ENCODE results near the gene PTPRF. TPM values are rescaled to one million over a fixed set of nuclear protein-coding genes. Genes with fewer than 3 reads are reported as not detected.

The PTPRF gene
- total RNA-seq, 1 experiment from 2014 or later: 110 TPM

DNA sequence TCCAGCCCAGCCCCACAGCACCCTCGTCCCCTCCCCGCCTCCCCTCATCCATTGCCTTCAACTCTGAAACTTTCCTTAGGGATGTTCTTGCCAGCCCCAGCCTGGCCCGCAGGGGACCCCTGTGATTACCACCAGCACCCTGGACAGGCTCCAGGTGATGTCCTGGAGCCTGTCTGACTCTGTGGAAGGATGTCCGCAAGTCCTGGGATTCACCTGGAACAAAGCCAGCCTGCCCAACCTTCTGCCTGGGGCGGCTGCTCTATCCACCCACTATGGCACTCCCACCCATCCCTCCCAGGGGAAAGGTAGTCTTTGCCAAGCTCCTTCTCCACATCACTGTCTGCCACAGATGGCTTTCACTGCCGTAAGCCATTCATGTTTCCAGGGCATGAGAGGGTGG, 24.4 kb upstream of the PTPRF start:
- Histone ChIP-seq H3K27me3 (replicated peaks; ENCODE audit: insufficient read depth, low read depth, low read length, poor library complexity) (no peaks in the 10 kb centered on the region), H3K4me1 (ENCODE audit: insufficient read depth, low read length, poor library complexity, severe bottlenecking) (no peaks in the 10 kb centered on the region), H3K9me3 (ENCODE audit: low read depth, low read length, poor library complexity, severe bottlenecking) (no peaks in the 10 kb centered on the region), H3K36me3 (ENCODE audit: insufficient read depth, low read length, poor library complexity, severe bottlenecking) (no peaks in the 10 kb centered on the region), H3K27ac (ENCODE audit: low read depth, low read length, poor library complexity, severe bottlenecking) (no peak overlapping the region), H3K4me3 (ENCODE audit: low read depth, low read length, poor library complexity, severe bottlenecking) (no peak overlapping the region)
- CTCF ChIA-PET: no interaction called here
- POLR2A ChIA-PET (ENCODE audit: low non-redundant PET): no interaction called here
- TF ChIP-seq EZH2 (IDR thresholded peaks at IDR 0.05; ENCODE audit: borderline replicate concordance, low read depth, low read length, poor library complexity, severe bottlenecking): no peak
- TF ChIP-seq, protein P1, sequence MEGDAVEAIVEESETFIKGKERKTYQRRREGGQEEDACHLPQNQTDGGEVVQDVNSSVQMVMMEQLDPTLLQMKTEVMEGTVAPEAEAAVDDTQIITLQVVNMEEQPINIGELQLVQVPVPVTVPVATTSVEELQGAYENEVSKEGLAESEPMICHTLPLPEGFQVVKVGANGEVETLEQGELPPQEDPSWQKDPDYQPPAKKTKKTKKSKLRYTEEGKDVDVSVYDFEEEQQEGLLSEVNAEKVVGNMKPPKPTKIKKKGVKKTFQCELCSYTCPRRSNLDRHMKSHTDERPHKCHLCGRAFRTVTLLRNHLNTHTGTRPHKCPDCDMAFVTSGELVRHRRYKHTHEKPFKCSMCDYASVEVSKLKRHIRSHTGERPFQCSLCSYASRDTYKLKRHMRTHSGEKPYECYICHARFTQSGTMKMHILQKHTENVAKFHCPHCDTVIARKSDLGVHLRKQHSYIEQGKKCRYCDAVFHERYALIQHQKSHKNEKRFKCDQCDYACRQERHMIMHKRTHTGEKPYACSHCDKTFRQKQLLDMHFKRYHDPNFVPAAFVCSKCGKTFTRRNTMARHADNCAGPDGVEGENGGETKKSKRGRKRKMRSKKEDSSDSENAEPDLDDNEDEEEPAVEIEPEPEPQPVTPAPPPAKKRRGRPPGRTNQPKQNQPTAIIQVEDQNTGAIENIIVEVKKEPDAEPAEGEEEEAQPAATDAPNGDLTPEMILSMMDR (conservative IDR thresholded peaks at IDR 0.05; ENCODE audit: low read depth, low read length): no peak
- intact Hi-C loops (cut with micrococcal nuclease; ENCODE audit: unreplicated experiment): no loop called here
- no peak for DNase-seq (ENCODE audit: low spot score)
- BruUV-seq (replicated peaks): no TSS peak

DNA sequence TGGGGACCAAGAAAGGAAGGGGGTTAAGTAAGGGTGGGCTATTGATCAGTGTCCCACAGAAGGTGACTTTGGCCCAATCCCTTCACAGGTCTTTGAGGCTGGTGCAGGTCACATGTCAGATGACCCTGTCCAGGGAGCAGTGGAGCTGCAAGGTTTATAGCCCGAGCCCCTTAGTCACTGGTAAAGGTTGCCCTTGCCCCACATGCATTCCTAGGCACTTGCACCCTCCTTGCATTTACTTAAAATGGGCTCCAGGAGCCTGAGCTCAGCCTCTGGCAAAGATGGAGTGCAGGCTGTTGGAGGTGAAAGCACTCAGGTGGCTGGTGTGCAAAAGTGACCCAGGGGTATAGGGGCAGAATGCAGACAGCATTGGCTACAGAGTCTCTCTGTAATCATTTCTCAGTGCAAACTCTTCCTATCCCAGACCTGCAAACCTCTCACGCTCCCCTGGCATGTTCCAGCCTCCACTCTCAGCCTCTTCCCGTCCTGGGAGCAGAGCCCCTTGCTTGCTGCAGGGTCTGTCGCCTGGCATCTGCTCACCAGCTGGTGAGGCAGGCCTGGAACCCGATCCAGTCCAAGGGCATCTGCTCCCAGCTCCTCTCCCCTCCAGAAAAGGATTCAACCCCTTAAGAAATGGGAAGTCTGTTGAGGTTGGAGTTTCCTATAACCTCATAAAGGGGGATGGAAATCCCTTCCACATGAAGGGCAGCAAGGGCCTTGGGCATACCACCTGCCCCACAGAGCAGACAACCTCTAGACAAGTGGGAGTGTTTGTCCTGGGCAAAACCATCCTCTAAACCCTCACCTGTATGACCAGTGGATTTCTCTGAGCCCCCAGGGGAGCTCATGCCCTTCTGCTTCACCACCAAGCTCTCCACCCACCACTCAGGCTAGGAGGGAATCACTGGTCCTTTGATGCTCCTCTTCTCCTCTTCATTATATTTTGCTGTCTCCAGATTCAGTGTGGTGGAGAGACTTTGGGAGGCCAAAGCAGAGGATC, 23.1 kb upstream of the PTPRF start:
- no peak for DNase-seq (ENCODE audit: low spot score)
- no peak for TF ChIP-seq EZH2 (IDR thresholded peaks at IDR 0.05; ENCODE audit: borderline replicate concordance, low read depth, low read length, poor library complexity, severe bottlenecking)
- TF ChIP-seq, protein P1 (conservative IDR thresholded peaks at IDR 0.05; ENCODE audit: low read depth, low read length): no peak
- H3K9me3 ChIP-seq (ENCODE audit: low read depth, low read length, poor library complexity, severe bottlenecking): no peaks in the 10 kb centered on the region
- H3K27me3 ChIP-seq (replicated peaks; ENCODE audit: insufficient read depth, low read depth, low read length, poor library complexity): no peaks in the 10 kb centered on the region
- H3K36me3 ChIP-seq (ENCODE audit: insufficient read depth, low read length, poor library complexity, severe bottlenecking): no peaks in the 10 kb centered on the region
- POLR2A ChIA-PET (ENCODE audit: low non-redundant PET): no interaction called here
- CTCF ChIA-PET: no interaction called here
- no peak overlapping the region for H3K4me3 ChIP-seq (ENCODE audit: low read depth, low read length, poor library complexity, severe bottlenecking)
- no TSS peak for BruUV-seq (replicated peaks)
- no peaks in the 10 kb centered on the region for H3K4me1 ChIP-seq (ENCODE audit: insufficient read depth, low read length, poor library complexity, severe bottlenecking)
- intact Hi-C loops (cut with micrococcal nuclease; ENCODE audit: unreplicated experiment): no loop called here
- H3K27ac ChIP-seq (ENCODE audit: low read depth, low read length, poor library complexity, severe bottlenecking): no peak overlapping the region

- no peaks in the 10 kb centered on the region for H3K4me1 ChIP-seq (ENCODE audit: insufficient read depth, low read length, poor library complexity, severe bottlenecking)
- H3K9me3 ChIP-seq (ENCODE audit: low read depth, low read length, poor library complexity, severe bottlenecking): no peaks in the 10 kb centered on the region
- intact Hi-C loops (cut with micrococcal nuclease; ENCODE audit: unreplicated experiment): no loop called here
- H3K4me3 ChIP-seq (ENCODE audit: low read depth, low read length, poor library complexity, severe bottlenecking): no peak overlapping the region
- no TSS peak for BruUV-seq (replicated peaks)
- TF ChIP-seq EZH2 (IDR thresholded peaks at IDR 0.05; ENCODE audit: borderline replicate concordance, low read depth, low read length, poor library complexity, severe bottlenecking): no peak
- TF ChIP-seq, protein P1 (conservative IDR thresholded peaks at IDR 0.05; ENCODE audit: low read depth, low read length): no peak
- H3K27me3 ChIP-seq (replicated peaks; ENCODE audit: insufficient read depth, low read depth, low read length, poor library complexity): no peaks in the 10 kb centered on the region
- no peak overlapping the region for H3K27ac ChIP-seq (ENCODE audit: low read depth, low read length, poor library complexity, severe bottlenecking)
- ChIA-PET POLR2A (ENCODE audit: low non-redundant PET) (no interaction called here), CTCF (interaction anchor here (1.4 kb wide), 1 partner anchor 540 kb away, joined by 4 read pairs; no protein-coding TSS in a partner anchor)
- no peak for DNase-seq (ENCODE audit: low spot score)
- H3K36me3 ChIP-seq (ENCODE audit: insufficient read depth, low read length, poor library complexity, severe bottlenecking): no peaks in the 10 kb centered on the region
Observed at GRCh38 chr1:43509007-43509739, 21.5 kb upstream of the PTPRF start.
